GM21737 (cell line): ENCODE results near the gene FOXE1.

Experiments used
- ATAC-seq: cut with Tn5 transposase; IDR thresholded peaks from one replicate; pipeline ENCODE4 v1.9.1; 2021; ENCODE audit warnings: mild to moderate bottlenecking, moderate library complexity; ENCODE audit not compliant: unreplicated experiment

FOXE1 gene

DNA sequence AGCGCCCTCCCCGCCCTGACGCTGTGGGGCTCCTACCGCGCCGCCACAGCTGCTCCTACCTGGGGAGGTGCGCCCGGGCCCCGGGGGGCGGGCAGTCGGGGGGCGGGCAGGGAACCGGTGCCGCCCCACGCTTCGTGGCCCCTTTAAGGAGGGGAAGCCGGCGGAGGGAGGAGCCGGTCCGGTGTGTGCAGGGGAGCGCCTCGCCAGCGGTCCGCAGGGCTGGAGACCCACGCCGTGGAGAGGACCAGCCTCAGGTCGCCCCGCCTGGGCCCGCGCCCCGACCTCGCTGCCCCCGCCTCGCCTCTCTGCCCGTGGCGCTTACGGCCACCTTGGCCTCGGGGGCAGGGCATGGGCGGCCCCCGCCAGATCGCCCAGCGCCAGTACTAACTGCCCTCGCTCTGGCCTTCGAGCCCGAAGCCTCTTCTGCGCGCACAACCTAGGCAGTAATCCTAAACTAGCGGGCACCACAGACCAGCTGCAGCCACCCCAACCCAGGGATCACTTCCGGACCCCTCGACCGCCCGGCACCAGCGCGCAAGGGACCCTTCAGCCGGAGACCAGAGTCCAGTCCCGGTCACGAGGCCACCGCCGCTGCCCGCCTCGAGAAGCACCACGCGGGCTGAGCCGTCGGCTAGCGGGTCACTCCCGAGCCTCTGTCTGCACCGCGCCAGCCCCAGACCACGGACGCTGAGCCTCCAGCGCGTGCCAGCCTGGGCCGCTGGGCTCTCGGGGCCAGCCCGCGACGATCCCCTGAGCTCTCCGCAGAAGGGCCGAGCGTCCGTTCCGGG is at the start of gene FOXE1:
Gene FOXE1 (plus strand): TSS at position 171 of the 788 bp plus-strand sequence. CDS start 689 bp downstream, outside the sequence.
- no peak for ATAC-seq

- ATAC-seq = no peak
Observed at GRCh38 chr9:97804059-97804365, 49.0 kb upstream of the FOXE1 start.

- no peak for ATAC-seq
Observed at GRCh38 chr9:97806721-97807120, 46.3 kb upstream of the FOXE1 start.

GRCh38 chr9:97807681-97808080 is 45.3 kb upstream of the FOXE1 start:
- no peak for ATAC-seq

DNA sequence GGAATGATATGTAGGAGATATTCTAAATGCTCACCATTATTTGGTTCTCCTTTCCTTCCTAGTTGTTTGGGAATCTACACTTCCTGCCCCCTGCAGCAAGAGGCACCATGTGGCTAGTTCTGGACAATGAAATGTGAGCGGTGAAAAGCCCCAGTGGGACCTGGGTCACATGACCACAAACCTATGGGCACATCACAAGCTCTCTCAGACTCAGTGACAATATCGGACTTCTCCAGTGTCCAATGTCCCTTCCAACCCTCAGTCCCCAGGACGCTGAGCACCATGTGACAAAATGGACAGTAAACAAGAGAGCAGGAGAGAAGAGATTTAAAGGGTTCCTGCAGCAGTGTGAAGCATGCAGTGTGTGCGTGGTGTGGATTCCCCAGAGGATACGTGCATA is 44.6 kb upstream of the FOXE1 start:
- no peak for ATAC-seq

- ATAC-seq = no peak
Observed at GRCh38 chr9:97808972-97809371, 44.1 kb upstream of the FOXE1 start.

DNA sequence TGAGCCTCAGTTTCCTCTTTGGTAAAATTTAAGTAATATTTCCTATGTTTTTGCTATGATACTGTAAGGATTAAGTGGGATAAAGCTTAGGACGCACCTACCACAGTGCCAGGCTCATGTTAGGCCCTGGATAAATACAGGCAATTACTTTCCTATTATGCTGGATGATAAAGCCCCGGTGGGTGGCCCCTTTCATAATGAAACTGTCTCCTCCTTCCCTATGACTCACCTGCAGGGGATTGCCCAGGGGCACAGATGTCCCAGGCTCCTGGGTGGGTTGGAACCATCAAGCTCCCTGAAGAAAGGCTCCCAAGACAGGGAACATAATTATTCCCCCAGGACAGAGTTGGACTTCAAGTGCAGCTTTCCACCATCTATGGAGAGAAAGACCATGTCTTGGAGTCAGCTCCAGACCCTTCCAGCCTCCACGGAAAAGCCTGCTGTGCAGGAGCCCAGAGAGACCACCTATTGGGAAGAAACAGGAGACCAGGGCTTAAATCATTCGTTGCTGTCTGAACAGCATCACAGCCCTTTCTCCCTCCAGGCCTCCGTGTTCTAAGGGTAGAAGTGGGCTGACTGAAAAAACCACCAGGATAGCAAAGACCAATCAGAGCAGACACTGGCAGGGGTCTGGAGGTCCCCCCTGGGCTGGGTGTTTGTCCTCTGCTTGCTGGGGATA is 43.2 kb upstream of the FOXE1 start:
- ATAC-seq = no peak

DNA sequence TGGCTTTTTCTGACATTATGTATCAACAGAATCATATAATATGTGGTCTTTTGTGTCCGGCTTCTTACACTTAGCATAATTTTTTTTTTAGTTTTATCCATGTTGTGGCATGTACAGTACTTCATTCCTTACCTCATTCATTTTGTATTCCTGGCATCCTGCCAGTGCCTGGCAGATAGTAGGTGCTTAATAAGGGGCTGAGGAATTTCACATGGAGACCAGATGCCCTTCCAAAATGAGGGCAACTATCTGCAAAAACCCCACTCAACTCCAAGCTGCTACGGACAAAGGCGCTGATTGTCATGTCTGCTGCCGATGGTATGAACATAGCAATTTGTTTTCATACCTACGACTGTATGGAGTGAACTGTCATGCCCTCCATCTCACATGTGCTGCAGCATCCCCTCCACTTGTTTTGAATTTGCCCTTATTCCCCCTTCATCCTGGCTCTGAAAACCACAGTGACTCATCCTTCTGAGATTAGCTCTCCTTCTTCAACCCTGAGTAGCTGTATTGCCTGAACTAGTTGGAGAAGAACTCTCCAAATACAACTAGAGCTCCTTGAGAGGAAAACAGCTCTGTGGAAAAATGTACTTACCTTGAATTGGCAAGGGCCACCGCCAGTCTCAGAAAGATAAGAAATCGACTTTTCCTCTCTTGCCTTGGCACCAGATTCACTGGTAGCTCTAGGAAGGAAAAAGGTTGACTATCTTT is 41.3 kb upstream of the FOXE1 start:
- no peak for ATAC-seq

GRCh38 chr9:97812247-97812543 is 40.8 kb upstream of the FOXE1 start:
- no peak for ATAC-seq

GRCh38 chr9:97813072-97813471 is 40.0 kb upstream of the FOXE1 start:
- ATAC-seq = no peak

DNA sequence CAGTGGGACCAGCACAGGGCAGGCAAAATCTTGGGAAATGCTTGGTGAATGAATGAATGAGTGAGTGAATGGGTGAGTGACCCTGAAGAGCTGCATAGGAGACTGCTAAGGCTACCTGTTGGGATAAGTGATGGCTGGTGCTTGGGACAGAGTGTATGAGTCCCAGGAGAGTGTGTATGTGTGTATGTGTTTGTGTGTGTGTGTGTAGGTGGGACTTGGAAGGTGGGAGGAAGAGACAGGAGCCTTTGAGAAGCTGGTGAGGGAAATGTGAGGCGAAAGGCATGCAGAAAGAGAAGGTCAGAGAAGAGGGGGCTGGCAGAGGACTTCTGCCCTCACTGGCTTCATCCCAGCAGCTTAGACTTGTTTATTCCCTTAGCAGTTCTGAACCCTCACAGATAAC is 33.3 kb upstream of the FOXE1 start:
- no peak for ATAC-seq

- ATAC-seq = no peak
Observed at GRCh38 chr9:97820373-97820772, 32.7 kb upstream of the FOXE1 start.

- no peak for ATAC-seq
Observed at GRCh38 chr9:97830884-97831829, 21.9 kb upstream of the FOXE1 start.

GRCh38 chr9:97831843-97832636 is 21.0 kb upstream of the FOXE1 start:
- no peak for ATAC-seq

DNA sequence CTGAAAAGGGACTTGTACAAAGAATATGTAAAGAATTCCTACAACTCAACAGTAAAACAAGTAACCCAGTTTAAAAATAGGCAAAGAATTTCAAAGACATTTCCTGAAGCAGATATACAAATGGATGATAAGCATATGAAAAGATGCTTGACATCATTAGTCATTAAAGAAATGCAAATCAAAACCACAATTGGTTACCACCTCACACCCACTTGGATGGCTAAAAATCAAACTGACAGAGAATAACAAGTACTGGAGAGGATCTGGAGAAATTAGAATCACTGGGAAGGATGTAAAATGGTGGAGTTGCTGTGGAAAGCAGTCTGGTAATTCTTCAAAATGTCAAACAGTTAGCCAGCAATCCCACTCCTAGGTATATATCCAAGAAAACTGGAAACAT is 12.5 kb upstream of the FOXE1 start:
- ATAC-seq = no peak

DNA sequence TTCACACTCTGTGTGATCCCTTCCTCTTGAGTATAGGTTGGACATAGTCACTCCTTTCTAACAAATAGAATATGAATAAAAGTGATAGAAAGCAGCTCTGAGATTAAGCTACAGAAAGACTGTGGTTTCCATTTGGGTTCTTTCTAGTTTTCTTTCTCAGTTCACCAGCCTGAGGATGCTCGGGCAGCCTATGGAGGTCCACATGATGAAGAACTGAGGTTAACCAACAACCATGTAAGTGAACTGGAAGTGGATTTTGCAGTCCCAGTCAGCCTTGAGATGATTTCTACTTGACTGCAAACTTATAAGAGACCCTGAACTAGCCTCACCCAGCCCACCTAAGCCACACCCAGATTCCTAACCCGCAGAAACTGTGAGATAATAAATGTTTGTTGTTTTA is 10.1 kb upstream of the FOXE1 start:
- ATAC-seq = no peak

GRCh38 chr9:97845130-97845529 is 7.9 kb upstream of the FOXE1 start:
- ATAC-seq = no peak

GRCh38 chr9:97845763-97846162 is 7.3 kb upstream of the FOXE1 start:
- no peak for ATAC-seq

- no peak for ATAC-seq
Observed at GRCh38 chr9:97846347-97846746, 6.7 kb upstream of the FOXE1 start.

- ATAC-seq = no peak
Observed at GRCh38 chr9:97847474-97848214, 5.4 kb upstream of the FOXE1 start.
